ENCODE measurements around the gene SLC25A21. TPM values are rescaled to one million over a fixed set of nuclear protein-coding genes. Genes with fewer than 3 reads are reported as not detected.

SLC25A21 gene
- total RNA-seq, 4 donors from 2014 or later, result 2.0 TPM; not detected in 3

DNA sequence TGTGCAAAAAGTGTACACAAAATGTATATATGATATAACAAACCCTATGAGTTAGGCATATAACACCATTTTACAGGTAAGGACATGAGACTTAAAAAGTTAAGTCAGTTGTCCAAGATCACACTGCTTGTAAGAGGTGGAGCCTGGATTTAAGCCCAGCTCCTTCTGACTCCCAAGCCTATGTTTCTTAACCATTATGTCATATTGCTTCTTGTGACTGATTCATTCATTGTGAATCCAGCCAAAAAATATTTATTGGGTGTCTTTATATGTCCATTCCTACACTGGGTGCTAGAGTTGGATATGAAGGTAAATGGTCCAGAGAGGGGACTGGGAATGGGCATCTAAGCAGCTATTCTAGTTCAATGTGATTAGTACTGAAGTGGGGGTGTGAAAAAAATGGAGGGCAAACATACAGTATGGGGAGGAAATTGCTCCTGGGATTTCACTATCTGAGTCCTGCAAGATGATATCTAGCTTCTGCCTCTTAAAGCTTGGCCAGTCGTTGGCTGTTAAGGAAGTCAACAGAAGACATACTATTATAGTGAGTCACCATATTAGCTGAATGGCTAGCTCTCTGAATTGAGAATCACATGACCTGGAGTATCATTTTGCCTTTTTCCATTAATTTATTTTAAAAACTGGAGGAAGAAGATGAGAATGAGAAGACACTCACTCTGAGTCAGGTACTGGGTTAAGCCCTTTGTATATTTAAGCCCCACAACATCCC is 481.9 kb downstream of the SLC25A21 start:
- Histone ChIP-seq H3K9me3 (no peaks in the 10 kb centered on the region), H3K36me3 (no peaks in the 10 kb centered on the region), H3K27me3 (no peaks in the 10 kb centered on the region), H3K4me1 (no peaks in the 10 kb centered on the region), H3K4me3 (no peak overlapping the region), H3K27ac (no peak overlapping the region)
- TF ChIP-seq EP300 (IDR thresholded peaks at IDR 0.05) (no peak), POLR2AphosphoS5 (IDR thresholded peaks at IDR 0.05) (no peak), POLR2A (IDR thresholded peaks at IDR 0.05) (no peak)
- TF ChIP-seq, protein P1, sequence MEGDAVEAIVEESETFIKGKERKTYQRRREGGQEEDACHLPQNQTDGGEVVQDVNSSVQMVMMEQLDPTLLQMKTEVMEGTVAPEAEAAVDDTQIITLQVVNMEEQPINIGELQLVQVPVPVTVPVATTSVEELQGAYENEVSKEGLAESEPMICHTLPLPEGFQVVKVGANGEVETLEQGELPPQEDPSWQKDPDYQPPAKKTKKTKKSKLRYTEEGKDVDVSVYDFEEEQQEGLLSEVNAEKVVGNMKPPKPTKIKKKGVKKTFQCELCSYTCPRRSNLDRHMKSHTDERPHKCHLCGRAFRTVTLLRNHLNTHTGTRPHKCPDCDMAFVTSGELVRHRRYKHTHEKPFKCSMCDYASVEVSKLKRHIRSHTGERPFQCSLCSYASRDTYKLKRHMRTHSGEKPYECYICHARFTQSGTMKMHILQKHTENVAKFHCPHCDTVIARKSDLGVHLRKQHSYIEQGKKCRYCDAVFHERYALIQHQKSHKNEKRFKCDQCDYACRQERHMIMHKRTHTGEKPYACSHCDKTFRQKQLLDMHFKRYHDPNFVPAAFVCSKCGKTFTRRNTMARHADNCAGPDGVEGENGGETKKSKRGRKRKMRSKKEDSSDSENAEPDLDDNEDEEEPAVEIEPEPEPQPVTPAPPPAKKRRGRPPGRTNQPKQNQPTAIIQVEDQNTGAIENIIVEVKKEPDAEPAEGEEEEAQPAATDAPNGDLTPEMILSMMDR (IDR thresholded peaks at IDR 0.05), result no peak
- DNase-seq (ENCODE audit: low spot score in 2 of 2), result no peak
- 48% methylated on average over 1 of the region's 1 CpG for WGBS

DNA sequence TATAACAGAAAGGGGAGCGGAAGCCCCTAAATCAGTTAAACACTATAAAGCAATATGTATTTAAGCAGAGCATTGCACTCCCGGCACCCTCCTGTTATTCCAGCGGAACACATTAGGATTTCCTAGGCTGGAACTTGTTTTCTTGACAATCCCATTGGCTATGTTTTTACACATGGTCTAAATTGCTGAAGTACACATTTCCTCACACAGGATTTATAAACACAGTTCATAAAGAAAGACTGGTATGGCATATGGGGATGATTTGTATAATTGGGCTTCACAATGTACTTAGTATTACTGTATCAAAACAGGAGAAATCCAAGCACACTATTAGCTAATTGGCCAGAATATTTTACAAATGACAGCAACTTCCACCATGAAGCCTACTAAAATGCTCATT is 487.5 kb downstream of the SLC25A21 start:
- Histone ChIP-seq H3K27me3 (no peaks in the 10 kb centered on the region), H3K27ac (no peak overlapping the region), H3K9me3 (no peaks in the 10 kb centered on the region), H3K4me3 (no peak overlapping the region), H3K36me3 (no peaks in the 10 kb centered on the region), H3K4me1 (no peaks in the 10 kb centered on the region)
- no peak for DNase-seq (ENCODE audit: low spot score in 2 of 2)
- 98% methylated on average over 3 of the region's 3 CpGs for WGBS
- TF ChIP-seq, protein P1 (IDR thresholded peaks at IDR 0.05), result no peak
- TF ChIP-seq POLR2A (IDR thresholded peaks at IDR 0.05), result no peak
- no peak for TF ChIP-seq POLR2AphosphoS5 (IDR thresholded peaks at IDR 0.05)
- no peak for TF ChIP-seq EP300 (IDR thresholded peaks at IDR 0.05)

DNA sequence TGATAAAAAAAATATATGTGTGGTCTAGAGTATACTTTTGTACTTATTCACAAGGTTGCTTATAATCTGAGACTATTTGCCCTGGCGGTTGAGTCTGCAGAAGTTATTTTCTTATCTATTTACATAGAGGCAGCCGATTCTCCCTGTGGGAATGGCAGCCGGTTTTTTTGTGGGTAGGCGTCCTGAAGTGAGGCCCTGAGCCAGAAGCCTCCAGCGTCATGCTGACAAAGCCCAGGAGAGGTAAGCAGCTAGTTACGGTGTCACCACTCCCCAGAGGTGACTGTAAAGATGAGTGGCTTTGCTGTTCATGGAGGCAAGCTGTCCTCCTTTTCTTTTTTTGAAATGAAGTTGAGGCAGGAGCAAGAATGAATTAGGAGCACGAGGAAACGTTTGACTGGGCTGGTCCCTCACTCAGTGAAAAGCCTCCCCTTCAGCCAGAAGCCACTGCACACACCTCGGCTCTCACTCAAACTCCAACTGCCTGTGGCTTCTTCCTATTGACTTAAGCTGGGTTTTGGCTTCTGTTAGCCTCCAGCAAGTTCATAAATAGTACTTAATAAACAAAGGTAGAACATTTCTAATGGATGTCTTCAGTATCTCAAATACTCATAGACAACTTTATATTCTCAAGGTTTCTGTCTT is 489.2 kb downstream of the SLC25A21 start:
- Histone ChIP-seq H3K36me3 (no peaks in the 10 kb centered on the region), H3K27ac (no peak overlapping the region), H3K4me1 (no peaks in the 10 kb centered on the region), H3K4me3 (no peak overlapping the region), H3K27me3 (no peaks in the 10 kb centered on the region), H3K9me3 (no peaks in the 10 kb centered on the region)
- TF ChIP-seq POLR2A (IDR thresholded peaks at IDR 0.05) (no peak), POLR2AphosphoS5 (IDR thresholded peaks at IDR 0.05) (no peak), EP300 (IDR thresholded peaks at IDR 0.05) (no peak)
- TF ChIP-seq, protein P1 (IDR thresholded peaks at IDR 0.05), result no peak
- WGBS, result 70% methylated on average over 9 of the region's 9 CpGs
- no peak for DNase-seq (ENCODE audit: low spot score in 2 of 2)

DNA sequence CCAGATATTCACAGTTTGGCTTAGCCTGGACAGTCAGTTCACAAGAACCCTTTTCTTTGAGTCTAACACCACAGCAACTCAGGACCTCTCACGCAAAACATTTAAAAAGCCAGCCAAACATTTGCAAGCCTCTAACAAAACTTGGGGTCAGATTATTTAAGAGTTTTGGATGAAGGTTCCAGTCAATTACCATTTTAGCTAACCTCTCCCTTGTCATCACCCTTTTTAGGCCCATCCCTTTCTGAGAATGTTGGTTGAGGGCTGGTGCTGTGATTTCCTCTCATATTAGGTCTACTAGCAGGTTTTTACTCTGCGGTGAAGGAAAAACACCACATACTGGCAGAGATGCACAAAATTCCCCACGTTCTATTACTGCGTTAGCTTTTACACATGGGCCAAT is 490.1 kb downstream of the SLC25A21 start:
- no peaks in the 10 kb centered on the region for H3K4me1 ChIP-seq
- 93% methylated on average over 4 of the region's 4 CpGs for WGBS
- no peak overlapping the region for H3K27ac ChIP-seq
- H3K4me3 ChIP-seq, result no peak overlapping the region
- TF ChIP-seq, protein P1 (IDR thresholded peaks at IDR 0.05), result no peak
- no peak for TF ChIP-seq POLR2A (IDR thresholded peaks at IDR 0.05)
- TF ChIP-seq EP300 (IDR thresholded peaks at IDR 0.05), result no peak
- TF ChIP-seq POLR2AphosphoS5 (IDR thresholded peaks at IDR 0.05), result no peak
- DNase-seq (ENCODE audit: low spot score in 2 of 2), result no peak
- peaks cover 4% of the 10 kb centered on the region for H3K27me3 ChIP-seq
- H3K36me3 ChIP-seq, result no peaks in the 10 kb centered on the region
- H3K9me3 ChIP-seq, result no peaks in the 10 kb centered on the region

DNA sequence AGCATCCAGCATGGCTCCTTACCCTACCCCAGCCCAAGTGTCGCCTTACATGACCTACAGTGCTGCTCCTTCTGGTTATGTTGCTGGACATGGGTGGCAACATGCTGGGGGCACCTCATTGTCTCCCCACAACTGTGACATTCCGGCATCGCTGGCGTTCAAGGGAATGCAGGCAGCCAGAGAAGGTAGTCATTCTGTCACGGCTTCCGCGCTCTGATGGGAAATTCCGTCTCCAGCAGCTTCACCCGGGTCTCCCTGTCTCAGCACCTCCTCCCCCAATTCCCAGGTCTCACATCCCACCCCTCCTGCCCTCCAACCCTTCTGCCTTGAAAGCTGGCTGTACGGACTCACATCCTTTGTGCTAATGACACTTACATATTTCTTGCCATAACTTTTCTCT is 496.2 kb downstream of the SLC25A21 start:
- WGBS, result 65% methylated on average over 10 of the region's 10 CpGs

More for the DNA sequence above, 496.2 kb downstream of the SLC25A21 start:
- TF ChIP-seq POLR2A (IDR thresholded peaks at IDR 0.05), result no peak
- no peak for TF ChIP-seq POLR2AphosphoS5 (IDR thresholded peaks at IDR 0.05)
- no peak for TF ChIP-seq EP300 (IDR thresholded peaks at IDR 0.05)
- TF ChIP-seq, protein P1 (IDR thresholded peaks at IDR 0.05), result no peak
- Histone ChIP-seq H3K4me1 (no peaks in the 10 kb centered on the region), H3K9me3 (no peaks in the 10 kb centered on the region), H3K36me3 (no peaks in the 10 kb centered on the region), H3K27ac (no peak overlapping the region), H3K27me3 (peaks cover 6% of the 10 kb centered on the region), H3K4me3 (no peak overlapping the region)
- DNase-seq (ENCODE audit: low spot score in 2 of 2), result no peak

Measured in suprapubic skin (tissue), 4 donors.